Progenitor cell of endocrine pancreas (in vitro differentiated cells): Measurements from ENCODE around the gene METTL1. TPM values are rescaled to one million over a fixed set of nuclear protein-coding genes. Genes with fewer than 3 reads are reported as not detected.
A peak's percentile ranks its signal among the peaks of the same experiment; 100 is the strongest.

Source experiments
- DNase-seq: peaks from one replicate; pipeline ENCODE4 v3.0.0; 2021; ENCODE audit warnings: low spot score; ENCODE audit not compliant: unreplicated experiment
- H3K27ac Mint-ChIP-seq: 2 replicates; pipeline ENCODE4 v1.8.0; 2021; ENCODE audit warnings: mild to moderate bottlenecking, moderate library complexity, mixed read lengths
- H3K27me3 Mint-ChIP-seq: 2 replicates; pipeline ENCODE4 v1.8.0; 2021; ENCODE audit warnings: mixed read lengths
- H3K36me3 Mint-ChIP-seq: 2 replicates; pipeline ENCODE4 v1.8.0; 2022; ENCODE audit warnings: mixed read lengths; ENCODE audit not compliant: insufficient read depth
- H3K4me1 Mint-ChIP-seq: 2 replicates; pipeline ENCODE4 v1.8.0; 2021; ENCODE audit warnings: low read depth, mixed read lengths
- H3K4me3 Mint-ChIP-seq: 2 replicates; pipeline ENCODE4 v1.8.0; 2021; ENCODE audit warnings: low read depth, mild to moderate bottlenecking, moderate library complexity, mixed read lengths
- H3K9me3 Mint-ChIP-seq: 2 replicates; pipeline ENCODE4 v1.8.0; 2021; ENCODE audit warnings: low read depth, mixed read lengths
- CTCF ChIP-seq: fragments of 200-600 bp; sonication (generic); IDR thresholded peaks from one replicate; pipeline ENCODE4 v1.5.0; 2021; ENCODE audit warnings: antibody characterized with exemption, mild to moderate bottlenecking; ENCODE audit not compliant: unreplicated experiment
- total RNA-seq: library from RNA; stranded (reverse); gene quantifications from 2 replicates; pipeline ENCODE4 v1.2.1, GENCODE V29; 2021

METTL1 gene
- total RNA-seq, 1 donor from 2014 or later = 23.3 TPM

GRCh38 chr12:57736741-57737466, 35.0 kb downstream of the METTL1 start:
- H3K36me3 Mint-ChIP-seq = no peaks in the 10 kb centered on the region
- DNase-seq = no peak
- H3K27me3 Mint-ChIP-seq = peaks cover 80% of the 10 kb centered on the region

GRCh38 chr12:57735952-57736740, 35.8 kb downstream of the METTL1 start:
- no peak for DNase-seq
- Mint-ChIP-seq H3K27me3 (peaks cover 80% of the 10 kb centered on the region), H3K4me1 (peaks cover 21% of the 10 kb centered on the region), H3K9me3 (no peaks in the 10 kb centered on the region), H3K36me3 (no peaks in the 10 kb centered on the region), H3K4me3 (peak overlapping the region; percentile 59), H3K27ac (no peak overlapping the region)
- no peak for TF ChIP-seq CTCF

More at GRCh38 chr12:57736741-57737466, 35.0 kb downstream of the METTL1 start:
- peaks cover 21% of the 10 kb centered on the region for H3K4me1 Mint-ChIP-seq
- H3K9me3 Mint-ChIP-seq = no peaks in the 10 kb centered on the region
- peak overlapping the region; percentile 59 for H3K4me3 Mint-ChIP-seq
- TF ChIP-seq CTCF = no peak
- no peak overlapping the region for H3K27ac Mint-ChIP-seq

- no peaks in the 10 kb centered on the region for H3K9me3 Mint-ChIP-seq
- H3K27ac Mint-ChIP-seq = no peak overlapping the region
- no peak for TF ChIP-seq CTCF
- no peak overlapping the region for H3K4me3 Mint-ChIP-seq
- peaks cover 21% of the 10 kb centered on the region for H3K4me1 Mint-ChIP-seq
- H3K27me3 Mint-ChIP-seq = peaks cover 80% of the 10 kb centered on the region
- H3K36me3 Mint-ChIP-seq = no peaks in the 10 kb centered on the region
- no peak for DNase-seq
These were observed 36.6 kb downstream of the METTL1 start for GRCh38 chr12:57735198-57735855.

- no peak for DNase-seq
- H3K27me3 Mint-ChIP-seq = peaks cover 81% of the 10 kb centered on the region
- H3K4me3 Mint-ChIP-seq = no peak overlapping the region
- H3K9me3 Mint-ChIP-seq = no peaks in the 10 kb centered on the region
- peaks cover 21% of the 10 kb centered on the region for H3K4me1 Mint-ChIP-seq
- H3K36me3 Mint-ChIP-seq = no peaks in the 10 kb centered on the region
- no peak overlapping the region for H3K27ac Mint-ChIP-seq
- TF ChIP-seq CTCF = no peak
These were observed 37.3 kb downstream of the METTL1 start for GRCh38 chr12:57734591-57734990.

- DNase-seq = no peak
- H3K27me3 Mint-ChIP-seq = peaks cover 81% of the 10 kb centered on the region
- H3K27ac Mint-ChIP-seq = no peak overlapping the region
- H3K36me3 Mint-ChIP-seq = no peaks in the 10 kb centered on the region
- peaks cover 19% of the 10 kb centered on the region for H3K4me1 Mint-ChIP-seq
- H3K9me3 Mint-ChIP-seq = no peaks in the 10 kb centered on the region
- no peak for TF ChIP-seq CTCF
- H3K4me3 Mint-ChIP-seq = no peak overlapping the region
These were observed 38.0 kb downstream of the METTL1 start for GRCh38 chr12:57733928-57734327.
